GM12875 (cell line): ENCODE results near the gene PRKCD.

ENCODE experiments used
- H3K4me3 ChIP-seq: one replicate; pipeline ENCODE4 v1.5.1; 2011; ENCODE audit warnings: low read depth, low read length, control low read depth
- CTCF ChIP-seq: IDR thresholded peaks from 2 replicates; pipeline ENCODE4 v1.5.1; 2011; ENCODE audit warnings: low read depth, mild to moderate bottlenecking, control low read depth, inconsistent platforms, low read length, moderate library complexity, borderline replicate concordance; ENCODE audit not compliant: insufficient read depth

Gene PRKCD

DNA sequence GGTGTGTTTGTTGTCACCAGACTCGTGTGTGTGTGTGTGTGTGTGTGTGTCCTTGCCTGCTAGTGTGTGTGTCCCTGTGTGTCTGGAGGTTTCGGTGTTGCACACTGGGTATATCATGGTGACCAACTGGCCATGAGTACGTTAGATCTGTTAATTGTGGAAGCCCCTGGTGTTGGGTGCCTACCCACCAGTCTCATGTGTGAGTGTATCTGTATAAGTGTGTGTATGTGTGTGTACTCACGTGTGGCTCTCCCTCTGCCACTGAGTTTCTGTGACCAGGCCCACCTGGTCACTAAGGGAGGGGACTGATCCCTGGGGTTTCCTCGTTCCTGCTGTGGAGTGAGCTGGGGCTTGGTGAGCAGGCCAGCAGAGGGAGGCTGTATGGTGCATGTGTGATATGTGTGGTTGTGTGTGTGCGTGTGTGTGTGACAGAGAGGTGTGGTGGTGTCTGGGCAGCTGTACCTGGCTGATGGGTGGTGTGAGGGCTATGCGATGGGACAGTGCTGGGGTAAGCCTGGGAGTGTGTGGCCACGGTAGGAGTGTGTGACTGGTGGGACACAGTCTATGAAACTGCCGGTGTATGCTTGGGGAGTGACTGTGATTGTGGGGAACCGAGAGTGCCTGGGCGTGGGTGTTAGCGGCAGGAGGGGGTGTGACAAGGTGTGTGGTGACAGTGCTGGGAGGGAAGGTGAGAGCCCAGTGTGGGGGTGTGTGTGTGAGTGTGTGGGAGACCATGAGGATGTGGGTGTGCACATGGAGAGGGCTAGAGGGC, 1.8 kb downstream of the PRKCD start:
- no peak for TF ChIP-seq CTCF
- H3K4me3 ChIP-seq = peak overlapping the region; percentile 94

GRCh38 chr3:53163444-53164387, 2.7 kb downstream of the PRKCD start:
- H3K4me3 ChIP-seq = peak overlapping the region; percentile 94
- TF ChIP-seq CTCF = no peak

DNA sequence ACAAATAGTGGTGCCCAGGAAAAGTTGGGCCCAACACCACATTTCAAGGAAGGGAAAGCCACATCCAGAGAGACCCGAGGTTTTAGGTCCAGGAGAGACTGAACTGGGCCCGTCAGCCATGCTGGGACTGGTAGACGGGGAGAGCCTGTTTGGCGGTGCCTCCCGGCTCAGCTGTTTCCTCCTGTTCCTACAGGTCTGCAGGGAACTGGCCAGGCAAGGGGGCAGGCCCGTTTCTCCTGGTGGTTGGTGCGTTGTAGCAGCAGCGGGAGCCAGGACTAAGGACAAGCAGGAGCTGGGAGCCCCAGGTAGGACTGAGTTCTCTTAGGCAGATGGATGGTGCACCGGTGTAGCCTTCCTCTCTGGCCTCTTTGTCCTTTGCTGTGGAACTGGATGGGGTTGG, 3.9 kb downstream of the PRKCD start:
- TF ChIP-seq CTCF = no peak
- H3K4me3 ChIP-seq = no peak overlapping the region

- no peak for TF ChIP-seq CTCF
These were observed 5.2 kb downstream of the PRKCD start for GRCh38 chr3:53166206-53166605.

GRCh38 chr3:53166781-53167291, 5.8 kb downstream of the PRKCD start:
- H3K4me3 ChIP-seq = peak overlapping the region; percentile 36
- TF ChIP-seq CTCF = no peak

More at GRCh38 chr3:53166206-53166605, 5.2 kb downstream of the PRKCD start:
- peak overlapping the region; percentile 36 for H3K4me3 ChIP-seq

GRCh38 chr3:53167418-53168174, 6.6 kb downstream of the PRKCD start:
- peak overlapping the region; percentile 36 for H3K4me3 ChIP-seq
- no peak for TF ChIP-seq CTCF
